Measurements from ENCODE around the gene KRTAP4-7.

Gene KRTAP4-7

GRCh38 chr17:41126412-41126811, 42.5 kb downstream of the KRTAP4-7 start:
- Histone ChIP-seq H3K27me3 (replicated peaks; ENCODE audit: insufficient read depth, low read length) (no peaks in the 10 kb centered on the region), H3K4me2 (ENCODE audit: low read depth, low read length) (no peak overlapping the region), H3K9me2 (replicated peaks; ENCODE audit: insufficient read depth, low read length) (no peaks in the 10 kb centered on the region), H2AFZ (ENCODE audit: low read length) (no peak overlapping the region), H4K20me1 (ENCODE audit: insufficient read depth, low read length) (no peaks in the 10 kb centered on the region), H3K9ac (ENCODE audit: low read length) (no peak overlapping the region), H3K9me3 (replicated peaks; ENCODE audit: insufficient read depth, low read length) (no peaks in the 10 kb centered on the region), H3K4me3 (ENCODE audit: low read length) (no peak overlapping the region), H3F3A (ENCODE audit: insufficient read depth, low read length) (no peaks in the 10 kb centered on the region), H3K27ac (ENCODE audit: low read length) (no peak overlapping the region), H3K36me3 (replicated peaks; ENCODE audit: insufficient read depth, low read length) (no peaks in the 10 kb centered on the region), H3K79me2 (ENCODE audit: low read length) (no peaks in the 10 kb centered on the region), H3K4me1 (ENCODE audit: low read length) (no peaks in the 10 kb centered on the region)
- DNase-seq = no peak
- TF ChIP-seq, protein P1, sequence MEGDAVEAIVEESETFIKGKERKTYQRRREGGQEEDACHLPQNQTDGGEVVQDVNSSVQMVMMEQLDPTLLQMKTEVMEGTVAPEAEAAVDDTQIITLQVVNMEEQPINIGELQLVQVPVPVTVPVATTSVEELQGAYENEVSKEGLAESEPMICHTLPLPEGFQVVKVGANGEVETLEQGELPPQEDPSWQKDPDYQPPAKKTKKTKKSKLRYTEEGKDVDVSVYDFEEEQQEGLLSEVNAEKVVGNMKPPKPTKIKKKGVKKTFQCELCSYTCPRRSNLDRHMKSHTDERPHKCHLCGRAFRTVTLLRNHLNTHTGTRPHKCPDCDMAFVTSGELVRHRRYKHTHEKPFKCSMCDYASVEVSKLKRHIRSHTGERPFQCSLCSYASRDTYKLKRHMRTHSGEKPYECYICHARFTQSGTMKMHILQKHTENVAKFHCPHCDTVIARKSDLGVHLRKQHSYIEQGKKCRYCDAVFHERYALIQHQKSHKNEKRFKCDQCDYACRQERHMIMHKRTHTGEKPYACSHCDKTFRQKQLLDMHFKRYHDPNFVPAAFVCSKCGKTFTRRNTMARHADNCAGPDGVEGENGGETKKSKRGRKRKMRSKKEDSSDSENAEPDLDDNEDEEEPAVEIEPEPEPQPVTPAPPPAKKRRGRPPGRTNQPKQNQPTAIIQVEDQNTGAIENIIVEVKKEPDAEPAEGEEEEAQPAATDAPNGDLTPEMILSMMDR (IDR thresholded peaks at IDR 0.05; ENCODE audit: low read length) = no peak
- TF ChIP-seq EZH2phosphoT487 (IDR thresholded peaks at IDR 0.05; ENCODE audit: low read length) (no peak), EZH2 (optimal IDR thresholded peaks at IDR 0.05; ENCODE audit: low read depth, low read length) (no peak)

DNA sequence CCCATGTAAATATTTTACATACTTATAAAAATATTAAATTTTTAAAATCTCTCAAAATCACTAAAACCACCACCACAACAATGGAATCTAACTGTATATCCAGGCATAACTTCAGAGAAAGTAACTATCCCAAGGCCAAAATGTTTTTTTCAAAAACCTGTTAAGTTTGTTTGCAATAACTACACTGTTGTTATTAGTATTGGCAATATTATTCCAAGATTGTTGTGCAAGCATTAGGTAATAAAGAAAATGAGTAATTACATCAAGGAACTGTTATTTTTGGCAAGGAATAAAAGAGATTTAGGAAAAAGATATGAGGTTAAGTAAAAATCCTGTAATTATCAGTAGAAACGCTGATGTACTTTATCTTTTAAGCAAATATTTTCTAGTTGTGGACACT, 43.4 kb downstream of the KRTAP4-7 start:
- H4K20me1 ChIP-seq (ENCODE audit: insufficient read depth, low read length) = no peaks in the 10 kb centered on the region
- H3K9me3 ChIP-seq (replicated peaks; ENCODE audit: insufficient read depth, low read length) = no peaks in the 10 kb centered on the region
- no peak overlapping the region for H3K4me2 ChIP-seq (ENCODE audit: low read depth, low read length)
- no peak overlapping the region for H3K9ac ChIP-seq (ENCODE audit: low read length)
- no peak overlapping the region for H2AFZ ChIP-seq (ENCODE audit: low read length)
- no peaks in the 10 kb centered on the region for H3F3A ChIP-seq (ENCODE audit: insufficient read depth, low read length)
- H3K27ac ChIP-seq (ENCODE audit: low read length) = no peak overlapping the region
- DNase-seq = no peak
- TF ChIP-seq, protein P1 (IDR thresholded peaks at IDR 0.05; ENCODE audit: low read length) = no peak
- TF ChIP-seq EZH2phosphoT487 (IDR thresholded peaks at IDR 0.05; ENCODE audit: low read length) = no peak
- no peak for TF ChIP-seq EZH2 (optimal IDR thresholded peaks at IDR 0.05; ENCODE audit: low read depth, low read length)
- H3K4me3 ChIP-seq (ENCODE audit: low read length) = no peak overlapping the region
- no peaks in the 10 kb centered on the region for H3K79me2 ChIP-seq (ENCODE audit: low read length)
- H3K27me3 ChIP-seq (replicated peaks; ENCODE audit: insufficient read depth, low read length) = no peaks in the 10 kb centered on the region
- no peaks in the 10 kb centered on the region for H3K36me3 ChIP-seq (replicated peaks; ENCODE audit: insufficient read depth, low read length)
- no peaks in the 10 kb centered on the region for H3K9me2 ChIP-seq (replicated peaks; ENCODE audit: insufficient read depth, low read length)
- no peaks in the 10 kb centered on the region for H3K4me1 ChIP-seq (ENCODE audit: low read length)

DNA sequence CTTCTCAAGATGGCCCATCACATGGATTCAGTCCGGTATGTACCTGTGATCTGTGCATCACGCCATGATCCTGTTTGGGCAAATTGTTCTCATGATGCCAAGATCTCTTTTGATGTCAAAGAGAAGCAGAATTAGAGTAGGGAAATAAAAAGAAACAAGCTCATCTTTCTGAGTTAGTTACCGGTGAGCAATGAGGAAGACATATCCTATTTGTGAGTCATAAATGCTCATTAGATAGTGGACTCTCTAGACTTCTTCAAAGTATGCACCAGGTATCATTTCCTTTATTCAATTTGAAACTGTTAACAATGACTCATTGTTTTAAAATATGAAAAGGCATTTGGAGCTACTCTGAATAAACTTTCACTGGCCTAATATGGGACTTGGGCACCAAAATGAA, 48.0 kb downstream of the KRTAP4-7 start:
- Histone ChIP-seq H2AFZ (ENCODE audit: low read length) (no peak overlapping the region), H3K4me1 (ENCODE audit: low read length) (no peaks in the 10 kb centered on the region), H3K4me2 (ENCODE audit: low read depth, low read length) (no peak overlapping the region), H3K9ac (ENCODE audit: low read length) (no peak overlapping the region), H3K79me2 (ENCODE audit: low read length) (no peaks in the 10 kb centered on the region), H3K27ac (ENCODE audit: low read length) (no peak overlapping the region), H3K9me2 (replicated peaks; ENCODE audit: insufficient read depth, low read length) (no peaks in the 10 kb centered on the region), H4K20me1 (ENCODE audit: insufficient read depth, low read length) (no peaks in the 10 kb centered on the region), H3K4me3 (ENCODE audit: low read length) (no peak overlapping the region), H3K27me3 (replicated peaks; ENCODE audit: insufficient read depth, low read length) (no peaks in the 10 kb centered on the region), H3K36me3 (replicated peaks; ENCODE audit: insufficient read depth, low read length) (no peaks in the 10 kb centered on the region), H3K9me3 (replicated peaks; ENCODE audit: insufficient read depth, low read length) (no peaks in the 10 kb centered on the region), H3F3A (ENCODE audit: insufficient read depth, low read length) (no peaks in the 10 kb centered on the region)
- TF ChIP-seq, protein P1 (IDR thresholded peaks at IDR 0.05; ENCODE audit: low read length) = no peak
- TF ChIP-seq EZH2 (optimal IDR thresholded peaks at IDR 0.05; ENCODE audit: low read depth, low read length) (no peak), EZH2phosphoT487 (IDR thresholded peaks at IDR 0.05; ENCODE audit: low read length) (no peak)
- DNase-seq = no peak
